Measurements from ENCODE around the gene PAX3.

Gene PAX3

GRCh38 chr2:222296911-222297599 lies 1.7 kb downstream of the PAX3 start:
- no peak for DNase-seq (ENCODE audit: low read depth in 2 of 2)

GRCh38 chr2:222296311-222296741 lies 2.5 kb downstream of the PAX3 start:
- no peak for DNase-seq (ENCODE audit: low read depth in 2 of 2)

DNA sequence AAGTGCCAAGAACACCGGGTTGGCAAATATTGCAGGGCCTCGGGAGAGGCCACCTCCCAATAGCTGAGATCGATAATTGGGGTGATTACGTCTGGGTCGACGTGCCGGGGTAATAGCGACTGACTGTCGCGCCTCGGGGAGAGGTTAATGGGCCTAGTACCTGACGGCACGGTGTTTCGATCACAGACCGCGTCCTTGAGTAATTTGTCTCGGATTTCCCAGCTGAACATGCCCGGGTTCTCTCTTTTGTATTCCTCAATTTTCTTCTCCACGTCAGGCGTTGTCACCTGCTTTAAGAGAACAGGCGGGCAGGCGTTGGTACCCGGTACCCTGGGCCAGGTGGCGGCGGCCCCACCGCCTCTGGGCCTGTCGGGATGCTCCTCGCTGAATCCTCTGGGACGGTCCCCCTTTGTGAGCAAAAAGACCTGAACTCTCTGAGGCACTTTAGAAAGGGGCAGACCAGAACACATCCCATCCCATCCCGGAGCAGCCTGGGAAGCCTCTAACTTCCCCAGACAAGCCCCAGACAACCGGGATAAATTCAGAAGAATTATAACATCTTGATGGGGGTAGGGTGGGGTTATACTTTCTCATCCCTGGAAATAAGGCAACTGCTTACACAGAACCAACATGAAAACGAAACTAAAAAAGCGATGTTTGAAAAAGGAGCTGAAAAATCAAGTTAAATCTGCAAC lies 3.3 kb downstream of the PAX3 start:
- no peak for DNase-seq (ENCODE audit: low read depth in 2 of 2)

GRCh38 chr2:222294996-222295367 lies 3.8 kb downstream of the PAX3 start:
- DNase-seq (ENCODE audit: low read depth in 2 of 2): no peak

DNA sequence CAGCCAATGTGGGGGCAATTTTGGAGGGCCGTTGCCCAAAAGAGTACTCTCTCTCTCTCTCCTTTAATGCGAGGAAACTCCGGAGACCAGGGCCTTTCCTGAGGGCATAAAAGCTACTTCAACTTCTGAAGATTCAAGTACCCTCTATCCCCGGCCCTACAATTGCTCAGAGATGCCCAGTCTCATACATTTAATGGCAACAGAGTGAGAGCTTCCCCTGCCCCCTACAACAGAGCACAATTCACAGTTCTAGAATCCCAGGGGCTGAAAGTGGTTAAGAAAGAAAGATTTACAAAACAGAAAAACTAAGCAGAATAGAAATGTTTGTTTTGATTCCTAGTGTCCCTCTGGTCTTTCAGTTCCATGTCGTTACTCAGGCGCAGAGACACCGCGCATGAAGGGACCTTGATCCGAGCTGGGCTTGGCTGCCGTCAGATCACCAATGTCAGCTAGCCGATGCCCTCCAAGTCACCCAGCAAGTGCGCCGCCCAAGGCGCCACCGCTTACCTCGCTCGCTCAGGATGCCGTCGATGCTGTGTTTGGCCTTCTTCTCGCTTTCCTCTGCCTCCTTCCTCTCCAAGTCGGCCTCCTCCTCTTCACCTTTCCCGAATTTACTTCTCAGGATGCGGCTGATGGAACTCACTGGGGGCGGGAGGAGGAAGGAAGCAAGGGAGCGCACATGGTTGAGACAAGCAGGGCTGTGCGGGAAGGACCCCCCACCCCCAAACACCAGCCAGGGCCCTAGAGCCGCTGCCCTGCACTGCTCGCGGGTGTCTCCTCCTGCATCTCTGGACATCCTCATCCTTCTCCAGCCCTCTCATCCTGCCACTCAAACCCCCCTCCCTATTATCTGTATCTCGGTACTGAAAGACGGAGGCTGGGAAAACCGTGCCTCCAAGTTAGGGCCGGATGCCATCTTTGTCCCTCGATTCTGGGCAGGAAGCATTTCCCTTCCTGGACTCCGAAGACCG lies 4.9 kb downstream of the PAX3 start:
- DNase-seq (ENCODE audit: low read depth in 2 of 2): no peak

- DNase-seq (ENCODE audit: low read depth in 2 of 2): no peak
Measured at GRCh38 chr2:222292149-222293134, 6.4 kb downstream of the PAX3 start.

DNA sequence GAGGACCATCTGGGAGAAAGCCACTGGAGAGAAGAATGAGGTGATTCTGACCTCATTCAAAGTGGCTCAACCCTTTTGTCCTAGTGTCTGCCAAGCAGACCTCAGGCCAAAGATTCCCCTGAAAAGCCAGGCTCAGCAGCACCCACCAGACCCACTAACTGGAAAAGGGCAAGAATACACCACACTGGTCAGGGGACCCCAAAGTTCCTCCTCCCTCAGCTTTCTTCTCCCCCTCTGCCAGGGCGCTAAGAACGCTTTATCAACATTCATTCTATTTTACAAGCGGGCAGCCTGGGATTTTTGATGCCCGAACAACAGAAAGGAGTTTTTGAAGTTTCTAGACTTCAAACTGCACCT lies 7.3 kb downstream of the PAX3 start:
- DNase-seq (ENCODE audit: low read depth in 2 of 2): no peak

GRCh38 chr2:222290736-222291484 lies 7.9 kb downstream of the PAX3 start:
- no peak for DNase-seq (ENCODE audit: low read depth in 2 of 2)

- DNase-seq (ENCODE audit: low read depth in 2 of 2): no peak
Measured at GRCh38 chr2:222290401-222290735, 8.4 kb downstream of the PAX3 start.

DNA sequence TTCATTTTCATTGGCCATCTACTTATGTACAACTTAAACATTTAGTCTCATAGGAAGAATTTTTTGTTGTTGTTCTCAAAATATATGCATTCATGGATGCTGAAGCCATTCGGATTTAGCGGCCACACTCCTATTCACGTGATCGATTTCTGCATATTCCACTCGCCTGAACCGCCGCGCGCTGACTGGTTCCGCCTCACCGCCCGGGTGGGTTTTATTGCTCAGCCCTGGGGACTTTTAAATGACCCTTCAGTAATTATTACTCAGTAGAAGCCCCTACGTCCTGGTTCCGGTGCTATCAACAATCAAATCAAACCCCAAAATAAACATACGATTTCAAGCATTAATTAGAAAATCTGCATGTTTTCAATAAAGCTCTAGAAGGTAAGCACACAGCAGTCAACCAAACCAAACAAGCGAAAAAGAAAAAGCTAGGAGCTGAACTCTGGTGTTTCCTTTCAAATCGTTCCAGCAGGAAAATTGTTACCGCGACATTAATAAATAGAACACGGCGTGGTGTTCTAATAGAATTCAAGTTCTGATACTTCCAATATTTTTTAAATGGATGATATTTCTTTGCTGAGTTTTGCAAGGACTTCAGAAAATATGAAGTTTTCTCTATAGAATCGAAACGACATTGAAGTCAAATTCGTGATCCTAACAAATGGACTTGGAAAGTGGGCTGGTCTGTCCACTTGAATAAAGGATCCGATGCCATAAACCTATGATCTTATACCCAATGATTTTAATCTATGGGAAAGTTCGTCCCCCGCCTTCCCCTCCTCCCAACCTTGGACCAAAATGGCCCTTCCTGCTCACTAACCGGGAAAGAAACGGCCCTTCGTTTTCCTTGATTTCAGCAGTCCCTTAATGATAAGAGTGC lies 9.3 kb downstream of the PAX3 start:
- DNase-seq (ENCODE audit: low read depth in 2 of 2): no peak

DNA sequence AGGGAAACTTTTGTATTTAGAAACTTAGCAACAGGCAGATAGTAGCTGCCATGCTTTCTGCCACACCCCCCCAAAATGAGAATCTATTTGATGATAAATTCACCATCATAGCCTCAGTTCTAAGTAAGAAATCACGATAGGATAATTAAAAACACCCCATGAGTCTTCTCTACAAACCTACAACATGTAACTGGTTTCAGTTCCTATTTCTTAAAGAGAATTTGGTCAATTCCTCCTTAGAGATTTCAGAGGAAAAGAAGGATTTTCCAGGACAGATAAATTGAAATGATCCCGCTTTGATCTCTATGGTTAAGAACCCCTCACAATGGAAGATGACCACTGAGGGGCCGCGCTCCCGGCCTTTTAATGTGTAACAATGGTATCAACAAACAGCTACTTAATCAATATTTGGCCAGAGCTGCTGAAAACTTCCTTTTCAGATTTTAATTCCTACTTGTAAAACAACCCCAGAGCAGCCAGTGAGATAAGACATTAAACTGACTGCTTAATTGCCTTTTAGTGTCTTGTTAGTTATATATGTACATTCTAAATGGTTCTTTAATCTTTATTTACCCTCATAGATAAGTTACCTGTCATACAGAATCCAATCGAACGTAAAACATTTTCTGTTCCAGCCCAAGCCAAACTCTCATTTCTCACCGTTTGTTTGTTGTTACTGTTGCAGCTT lies 10.1 kb downstream of the PAX3 start:
- DNase-seq (ENCODE audit: low read depth in 2 of 2): no peak

DNA sequence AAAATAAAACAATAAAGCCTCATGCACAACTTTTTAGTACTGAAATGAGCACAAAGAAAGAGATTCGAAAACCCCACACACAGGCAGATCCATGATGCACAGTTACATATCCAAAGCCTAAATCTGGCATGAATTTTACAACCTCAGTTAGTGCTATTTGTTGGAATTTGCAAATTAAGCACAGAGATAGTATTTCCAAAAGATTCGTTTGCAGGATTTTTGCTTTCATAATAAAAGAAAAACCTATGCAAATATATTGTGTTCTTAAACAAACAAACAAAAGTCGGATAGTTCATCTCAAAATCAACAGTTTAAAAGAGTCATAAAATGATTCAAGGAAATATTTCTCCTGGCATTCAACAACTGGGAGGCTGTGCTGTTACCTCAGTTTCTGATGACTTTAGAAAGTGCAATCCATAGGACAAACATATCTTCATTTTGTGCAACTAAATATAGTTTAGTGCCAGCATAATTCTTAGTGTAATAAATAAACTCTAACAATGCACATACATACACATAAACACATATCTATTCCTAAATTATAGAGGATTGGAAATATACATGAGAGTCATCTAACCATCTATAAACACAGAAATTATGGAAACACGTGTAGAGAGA lies 10.8 kb downstream of the PAX3 start:
- DNase-seq (ENCODE audit: low read depth in 2 of 2): no peak

DNA sequence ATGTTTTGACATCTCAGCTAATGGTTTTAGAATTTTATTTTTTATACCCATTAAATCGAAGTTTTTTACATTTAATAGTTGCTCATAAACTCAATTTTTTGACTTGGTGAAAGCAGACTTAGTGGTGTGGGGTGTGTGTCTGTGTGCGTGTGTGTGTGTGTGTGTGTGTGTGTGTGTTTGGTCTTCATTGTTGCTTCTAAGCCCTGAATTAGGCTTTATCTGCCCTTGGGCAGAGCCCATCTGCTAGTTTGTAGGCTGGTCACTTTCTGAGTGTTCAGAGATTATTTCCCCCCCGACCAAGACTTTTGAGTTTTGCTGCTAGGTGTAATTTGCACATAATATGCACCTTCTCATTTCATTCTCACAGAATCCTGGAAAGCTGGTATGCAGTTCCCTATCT lies 14.3 kb downstream of the PAX3 start:
- DNase-seq (ENCODE audit: low read depth in 2 of 2): no peak

GRCh38 chr2:222283634-222284033 lies 15.2 kb downstream of the PAX3 start:
- DNase-seq (ENCODE audit: low read depth in 2 of 2): no peak

DNA sequence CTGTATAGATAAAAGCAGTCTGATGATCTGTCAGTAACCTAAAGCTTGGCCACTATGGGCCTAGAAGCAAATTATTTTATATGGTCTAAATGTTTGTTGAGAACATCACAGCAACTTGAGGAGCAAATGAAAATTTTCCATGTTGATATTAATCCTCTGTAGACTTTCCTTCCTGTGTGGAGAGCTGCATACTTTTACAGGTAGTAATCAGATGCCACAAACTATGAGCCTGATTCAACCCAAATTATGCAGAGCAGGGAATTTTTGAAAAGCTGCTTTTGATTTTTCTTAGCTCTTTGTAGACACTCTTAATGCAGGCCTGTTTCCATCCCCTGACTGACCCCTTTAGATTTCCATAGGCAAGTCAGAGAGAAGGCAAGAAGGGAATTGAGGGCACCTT lies 17.3 kb downstream of the PAX3 start:
- DNase-seq (ENCODE audit: low read depth in 2 of 2): no peak

DNA sequence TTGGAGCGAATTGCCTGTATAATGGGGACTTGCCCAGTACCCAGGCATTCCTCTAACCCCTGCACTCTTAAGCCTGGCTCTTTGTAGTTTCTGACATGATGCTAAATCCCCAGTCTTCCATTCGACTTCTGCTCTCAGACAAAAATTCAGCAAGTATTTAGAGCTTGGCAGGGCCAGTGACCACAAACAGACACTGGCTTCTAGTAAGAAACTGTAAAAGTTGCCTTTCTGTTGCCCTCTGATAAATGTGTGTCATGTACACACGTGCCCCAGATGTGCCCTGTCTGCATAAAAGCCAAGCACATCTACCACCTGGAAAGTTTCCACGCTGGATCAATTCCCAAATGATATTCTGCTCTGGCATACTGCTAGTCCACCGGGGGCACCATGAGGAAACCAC lies 18.0 kb downstream of the PAX3 start:
- DNase-seq (ENCODE audit: low read depth in 2 of 2): no peak

DNA sequence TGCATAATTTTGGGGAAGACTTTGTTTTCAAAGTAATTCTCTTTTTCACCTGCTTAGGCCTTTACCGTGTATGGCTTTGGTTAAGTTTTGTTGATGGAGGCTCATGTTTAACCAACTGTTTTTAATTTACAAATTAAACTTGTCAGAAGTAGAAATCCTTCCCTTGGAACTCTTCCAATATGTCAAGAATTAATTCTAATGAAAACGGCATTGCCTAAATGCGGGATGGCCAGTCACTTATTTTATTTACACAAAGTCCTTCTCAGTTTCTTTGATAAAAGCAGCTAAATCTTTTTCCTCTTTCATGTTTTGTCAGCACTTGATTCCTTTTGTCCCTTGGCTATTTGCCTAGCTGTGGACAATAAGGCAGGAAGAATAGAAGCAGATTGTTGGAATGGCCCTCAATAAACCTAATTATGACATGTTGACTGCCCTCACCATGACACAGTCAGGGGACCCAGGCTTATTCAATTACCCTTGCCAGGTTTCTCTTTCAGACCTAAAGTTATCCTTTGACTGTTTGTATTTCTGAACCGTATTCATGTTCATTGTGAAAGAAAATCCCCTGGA lies 26.3 kb downstream of the PAX3 start:
- DNase-seq (ENCODE audit: low read depth in 2 of 2): no peak

DNA sequence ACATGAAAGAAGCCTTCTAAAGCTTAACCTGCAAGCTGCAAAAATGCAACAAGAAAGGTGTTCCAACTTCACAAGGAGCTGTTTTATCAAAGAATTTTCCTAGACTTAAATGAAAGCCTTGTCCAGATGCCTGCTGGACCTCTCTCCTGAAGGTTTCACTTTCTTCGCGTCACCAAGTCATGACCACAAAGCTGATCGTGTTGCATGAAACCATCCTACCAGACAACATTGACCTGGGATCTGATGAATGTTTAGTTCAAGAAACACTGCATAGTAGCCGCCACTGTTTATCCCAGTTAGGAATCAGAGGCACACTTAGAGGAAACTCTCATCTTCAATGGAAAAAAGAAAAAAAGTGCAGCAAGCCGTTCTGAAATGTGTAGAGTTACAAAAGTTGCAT lies 26.9 kb downstream of the PAX3 start:
- no peak for DNase-seq (ENCODE audit: low read depth in 2 of 2)
